ENCODE measurements around the gene CFAP299.
"Not testable (repeated sequence)": the region's sequence is repeated elsewhere in the genome, so short reads cannot be mapped to it uniquely, and the experiment has no call there.

CFAP299 gene

DNA sequence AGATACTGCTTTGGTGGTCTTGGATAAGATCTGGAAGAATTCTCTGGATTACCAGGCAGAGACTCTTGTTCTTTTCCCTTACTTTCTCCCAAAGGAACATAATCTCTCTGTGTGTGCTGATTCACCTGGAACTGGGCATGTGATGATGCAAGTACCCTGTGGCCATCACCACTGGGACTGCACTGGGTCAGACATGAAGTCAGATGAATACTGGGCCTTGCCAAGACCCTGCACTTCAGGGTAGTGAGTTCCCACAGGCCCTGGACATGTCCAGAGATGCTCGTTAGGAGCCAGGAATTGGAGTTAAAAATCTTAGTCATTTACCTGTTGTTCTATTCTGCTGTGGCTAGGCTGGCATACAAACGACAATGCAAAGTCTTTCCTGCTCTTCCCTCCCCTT, 404.8 kb downstream of the CFAP299 start:
- no peak for DNase-seq

DNA sequence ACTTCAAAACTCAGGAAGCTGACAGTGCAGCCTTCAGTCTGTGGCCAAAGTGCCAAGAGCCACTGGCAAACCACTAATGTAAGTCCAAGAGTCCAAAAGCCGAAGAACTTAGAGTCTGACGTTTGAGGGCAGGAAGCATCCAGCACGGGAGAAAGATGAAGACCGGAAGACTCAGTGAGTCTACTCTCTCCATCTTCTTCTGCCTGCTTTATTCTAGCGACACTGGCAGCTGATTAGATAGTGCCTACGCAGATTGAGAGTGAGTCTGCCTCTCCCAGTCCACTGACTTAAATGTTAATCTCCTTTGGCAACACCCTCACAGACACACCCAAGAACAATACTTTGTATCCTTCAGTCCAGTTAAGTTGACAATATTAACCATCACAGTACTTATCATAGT, 414.0 kb downstream of the CFAP299 start:
- peak; percentile 24 for DNase-seq

DNA sequence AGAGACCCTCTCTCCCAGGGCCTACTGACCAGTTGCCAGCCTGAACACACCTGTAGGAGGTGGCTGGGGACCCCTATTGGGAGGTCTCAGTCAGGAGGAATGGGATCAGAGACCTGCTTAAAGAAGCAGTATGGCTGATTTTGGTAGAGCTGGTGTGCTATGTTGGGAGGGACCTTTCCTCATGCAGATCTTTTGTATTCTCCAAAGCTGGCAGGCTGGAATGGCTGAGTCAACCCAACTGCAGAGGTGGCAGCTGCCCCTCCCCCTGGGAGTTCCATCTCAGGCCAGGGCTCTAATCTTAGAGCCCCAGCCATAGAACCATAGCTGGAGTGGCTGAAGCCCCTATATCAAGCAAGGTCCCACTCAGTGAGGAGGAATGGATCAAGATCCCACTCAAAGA, 415.7 kb downstream of the CFAP299 start:
- DNase-seq = no peak

DNA sequence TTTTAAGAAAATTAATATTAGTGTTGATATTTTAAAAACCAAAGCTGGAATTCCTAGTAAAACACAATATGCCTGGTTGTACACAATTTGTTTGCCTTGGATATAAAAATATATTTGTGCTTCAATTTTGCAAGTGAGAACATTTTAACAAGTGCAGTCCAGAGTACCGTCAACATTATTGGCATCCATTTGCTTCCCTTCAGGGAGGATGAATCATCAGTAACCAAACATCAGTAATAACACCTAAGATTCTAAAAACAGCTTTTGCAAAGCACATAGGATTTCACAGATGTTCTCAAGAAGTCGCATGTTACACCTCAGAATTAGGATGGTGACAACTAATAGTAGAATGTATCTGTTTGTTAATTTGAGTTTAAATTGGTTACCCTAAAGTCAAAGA, 432.4 kb downstream of the CFAP299 start:
- DNase-seq = no peak

DNA sequence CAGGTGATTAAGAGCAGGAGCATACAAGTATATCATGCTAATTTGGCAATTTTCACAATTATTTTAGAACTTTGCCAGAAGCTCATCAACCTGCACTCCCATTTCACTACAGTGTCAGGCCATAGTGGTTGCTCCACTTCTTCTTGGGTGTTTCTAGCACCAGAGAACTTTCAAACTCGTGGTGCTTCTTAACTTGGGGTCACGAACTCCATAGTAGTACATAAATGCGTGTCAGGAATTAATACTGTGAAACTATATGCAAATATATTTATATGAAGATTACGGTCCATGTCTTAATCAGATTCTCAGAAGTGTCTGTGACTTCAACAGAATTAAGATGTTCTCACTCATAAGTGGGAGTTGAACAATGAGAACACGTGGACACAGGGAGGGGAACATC, 440.6 kb downstream of the CFAP299 start:
- no peak for DNase-seq

DNA sequence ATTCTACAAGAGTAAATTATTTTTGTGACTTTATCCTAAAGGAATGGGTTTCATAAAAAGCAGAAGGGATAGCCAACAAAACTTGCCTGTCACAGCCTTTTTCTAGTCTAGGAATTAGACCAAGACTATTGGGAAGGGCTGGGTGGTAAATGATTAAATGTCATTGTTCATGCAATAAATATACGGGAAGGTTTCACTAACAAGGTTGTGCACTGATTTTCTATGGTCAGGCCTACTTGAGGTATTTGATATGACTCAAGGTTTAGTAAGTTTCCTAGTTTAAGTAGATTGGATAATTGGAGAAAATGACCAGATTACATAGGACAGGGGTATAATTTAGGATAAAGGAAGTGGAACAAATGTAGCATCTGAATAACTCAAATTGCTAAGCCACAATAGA, 445.9 kb downstream of the CFAP299 start:
- no peak for DNase-seq

DNA sequence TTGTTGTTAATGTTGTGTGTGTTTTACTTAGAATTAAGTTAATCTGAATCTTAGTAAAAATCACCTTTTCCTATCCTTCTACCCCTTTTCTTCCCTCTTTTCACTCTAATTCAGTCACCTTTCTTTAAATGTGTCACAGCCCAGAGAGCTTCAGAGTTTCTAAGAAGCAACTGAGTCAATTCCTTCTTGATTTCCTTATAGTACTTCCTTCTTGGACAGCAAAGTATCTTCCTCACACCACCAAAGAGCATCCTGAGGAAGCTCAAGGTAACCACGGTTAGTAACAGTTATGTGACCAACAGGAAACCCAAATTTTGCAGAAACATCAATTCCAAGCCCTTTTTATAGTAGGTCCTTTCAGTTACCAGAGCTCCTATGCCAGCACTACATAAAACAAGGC, 451.8 kb downstream of the CFAP299 start:
- DNase-seq = no peak

DNA sequence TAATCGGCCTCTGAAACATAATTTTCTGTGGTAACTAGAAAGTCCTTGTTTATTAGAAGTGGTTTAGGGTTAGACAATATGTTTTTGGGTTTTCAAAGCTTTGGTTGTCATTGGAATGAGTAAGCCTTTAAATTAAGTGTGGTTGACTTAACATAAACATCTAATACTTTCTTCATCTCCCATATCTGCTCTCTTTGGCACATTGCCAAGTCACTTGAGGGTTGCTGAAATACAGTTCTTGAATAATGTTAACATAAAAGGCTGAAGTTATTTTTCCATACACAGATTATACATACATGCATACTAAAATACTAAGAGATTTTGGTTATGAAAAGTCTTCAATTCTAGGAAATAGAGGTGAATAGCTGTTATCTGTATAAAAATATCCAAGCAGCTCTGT, 453.3 kb downstream of the CFAP299 start:
- peak; percentile 33 for DNase-seq

DNA sequence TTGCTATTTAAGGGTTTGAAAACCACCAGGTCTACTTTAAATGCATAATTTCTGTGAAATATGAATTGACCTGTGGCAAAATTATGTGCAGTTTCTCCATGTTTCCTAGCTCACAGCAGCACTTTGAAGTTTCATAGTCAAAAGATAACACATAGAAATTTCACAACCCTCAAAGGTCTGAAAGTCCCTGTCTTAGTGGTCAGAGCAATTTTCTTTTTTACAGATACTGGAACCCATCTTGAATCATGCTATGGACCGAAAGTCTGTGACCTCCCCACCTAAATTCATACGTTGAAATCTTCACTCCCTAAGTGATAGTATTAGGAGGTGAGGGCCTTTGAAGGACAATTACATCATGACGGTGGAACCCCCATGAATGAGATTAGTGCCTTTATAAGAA, 454.6 kb downstream of the CFAP299 start:
- DNase-seq = no peak

DNA sequence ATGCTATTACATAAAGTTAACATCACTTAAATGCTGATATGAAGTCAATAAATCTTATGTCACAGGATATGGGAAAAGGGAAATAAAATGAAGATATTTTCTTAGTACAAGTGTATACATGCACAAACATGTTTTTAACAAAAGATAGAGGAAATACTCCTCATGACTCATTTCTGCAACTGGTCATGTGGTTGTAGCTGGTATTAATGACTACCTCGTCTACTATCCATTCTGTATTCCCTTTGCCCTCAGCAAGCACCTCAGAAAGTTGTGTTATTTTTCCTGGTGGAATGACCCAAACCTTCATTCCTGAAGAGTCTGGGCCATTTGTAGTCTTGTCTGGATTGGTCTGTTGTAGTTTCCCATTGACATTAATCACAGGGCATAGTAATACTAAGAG, 458.1 kb downstream of the CFAP299 start:
- DNase-seq = not testable (repeated sequence)

DNA sequence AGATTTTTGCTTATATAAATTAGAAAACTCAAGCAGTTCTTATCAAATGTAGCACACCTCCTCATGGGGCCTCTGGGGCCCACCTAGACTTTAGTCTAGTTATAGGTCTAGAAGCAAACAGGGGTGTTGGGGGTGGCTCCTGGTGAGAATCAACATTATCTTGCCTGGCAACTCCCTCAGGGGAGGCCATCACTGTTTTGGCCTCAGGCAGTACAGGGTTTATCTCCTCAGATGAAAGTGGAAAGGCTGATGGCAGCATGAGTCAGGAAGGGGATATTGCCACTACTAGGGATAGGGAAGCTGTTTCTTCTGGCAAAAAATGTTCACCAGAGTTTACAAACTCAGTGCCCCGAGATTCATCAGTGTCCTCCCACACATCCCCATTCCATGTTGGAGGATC, 462.6 kb downstream of the CFAP299 start:
- no peak for DNase-seq

DNA sequence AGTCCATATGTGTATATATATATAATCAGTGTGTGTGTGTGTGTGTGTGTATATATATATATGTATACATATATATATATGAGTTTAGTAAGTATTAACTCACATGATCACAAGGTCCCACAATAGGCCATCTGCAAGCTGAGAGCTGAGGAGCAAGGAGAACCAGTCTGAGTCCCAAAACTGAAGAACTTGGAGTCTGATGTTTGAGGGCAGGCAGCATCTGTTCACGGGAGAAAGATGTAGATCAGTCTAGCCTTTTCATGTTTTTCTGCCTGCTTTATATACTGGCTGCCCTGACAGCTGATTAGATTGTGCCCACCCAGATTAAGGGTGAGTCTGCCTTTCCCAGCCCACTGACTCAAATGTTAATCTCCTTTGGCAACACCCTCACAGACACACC, 465.2 kb downstream of the CFAP299 start:
- DNase-seq = not testable (repeated sequence)

DNA sequence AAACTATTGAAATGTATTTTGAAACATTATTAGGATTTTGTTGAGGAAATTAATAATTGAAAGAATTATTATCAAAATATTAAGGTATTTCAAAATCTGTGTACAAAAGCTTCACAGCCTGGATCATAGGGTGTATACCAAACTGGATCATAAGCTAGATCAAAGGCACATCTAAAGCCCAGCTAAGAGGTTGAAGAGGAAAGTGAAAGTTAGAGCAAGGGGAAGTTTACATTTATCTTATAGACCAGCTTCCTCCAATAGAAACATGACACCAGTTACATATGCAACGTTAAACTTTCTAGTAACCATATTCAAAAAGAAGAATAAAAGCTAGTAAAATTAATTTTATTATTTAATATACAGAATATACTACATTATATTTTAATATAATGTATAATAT, 467.8 kb downstream of the CFAP299 start:
- peak; percentile 88 for DNase-seq

DNA sequence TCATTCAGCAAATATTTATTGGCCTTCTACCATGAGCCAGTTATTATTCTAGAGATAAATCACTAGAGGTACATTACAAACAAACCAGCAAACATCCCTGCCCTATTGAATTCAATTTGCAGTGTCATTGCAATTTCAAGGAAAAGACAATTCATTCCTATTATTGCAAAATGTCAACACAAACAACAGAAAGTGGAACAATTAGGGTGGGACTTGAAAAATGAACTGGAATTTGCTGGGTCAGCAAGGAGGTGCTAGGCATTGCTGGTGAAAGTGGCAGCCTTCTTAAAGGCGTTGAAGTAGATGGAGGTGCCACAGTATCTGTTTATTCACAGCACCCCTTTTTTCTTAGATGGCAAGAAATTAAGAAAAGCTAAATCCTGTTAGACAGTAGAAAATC, 470.9 kb downstream of the CFAP299 start:
- no peak for DNase-seq

DNA sequence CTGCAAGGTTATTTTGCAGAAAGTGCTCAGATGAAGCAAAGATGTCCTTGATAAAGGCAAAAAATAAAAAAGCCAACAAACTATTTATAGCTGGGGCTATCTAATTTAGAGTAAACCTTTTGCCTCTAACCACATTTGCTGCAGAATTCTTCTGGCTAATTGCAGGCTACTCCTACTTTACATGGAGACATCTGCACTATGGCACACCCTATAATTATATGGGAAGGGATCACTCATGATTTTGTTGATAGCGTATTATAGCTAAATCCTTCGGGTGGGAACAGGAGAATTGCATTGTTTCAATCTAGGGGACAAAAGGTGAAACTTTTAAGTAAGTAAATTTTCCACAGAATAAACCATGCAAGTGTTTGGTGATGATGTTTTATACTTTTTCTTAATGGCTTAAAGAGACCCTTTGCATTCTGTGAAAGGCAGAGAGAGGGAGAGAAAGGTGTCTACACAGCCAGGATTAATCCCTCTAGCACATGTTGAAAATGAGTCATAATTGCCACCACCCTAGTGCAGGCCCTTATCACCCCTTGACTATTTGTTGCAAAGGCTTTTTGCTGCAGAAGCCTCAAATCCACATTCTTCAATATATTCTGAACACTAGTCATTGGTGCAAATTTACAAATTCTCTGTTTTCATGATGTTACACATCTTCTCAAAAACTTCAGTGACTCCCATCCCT, 473.7 kb downstream of the CFAP299 start:
- peak; percentile 23 for DNase-seq

DNA sequence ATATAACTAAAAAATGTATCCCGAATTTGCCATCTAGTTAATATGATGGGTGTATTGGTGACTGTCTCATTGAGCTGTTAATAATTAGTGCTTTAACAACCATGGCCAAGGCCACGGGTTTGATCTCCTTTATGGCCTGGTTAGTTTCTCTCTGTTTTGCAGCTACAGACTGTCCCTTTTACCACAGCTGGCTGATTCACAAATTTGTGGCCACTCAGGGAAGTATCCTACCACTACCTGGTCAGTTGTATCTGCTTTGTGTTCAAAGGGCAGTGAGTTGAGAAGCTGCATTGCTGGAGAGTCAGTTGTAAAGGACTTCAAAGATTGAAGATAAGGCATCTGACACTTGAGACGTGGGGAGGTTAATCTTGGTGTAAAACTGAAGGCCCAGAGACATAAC, 475.9 kb downstream of the CFAP299 start:
- peak; percentile 18 for DNase-seq

DNA sequence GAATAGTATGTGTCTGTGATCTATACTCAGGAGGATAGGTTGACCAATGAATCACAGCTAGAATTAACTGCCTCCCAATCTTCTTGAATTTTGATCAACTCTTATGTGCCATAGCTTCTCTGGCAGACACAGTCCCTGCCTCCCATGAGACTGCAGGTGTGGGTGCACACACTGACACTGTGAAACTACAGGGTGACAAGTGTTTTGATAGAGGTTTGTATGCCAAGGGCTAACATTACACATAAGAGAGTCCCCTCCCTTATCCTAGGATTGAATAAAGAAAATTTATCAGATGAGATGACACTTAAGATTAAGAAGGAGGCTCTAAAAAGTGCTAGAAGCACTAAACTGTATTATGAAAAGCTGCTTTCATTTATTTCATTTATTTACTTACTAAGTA, 476.6 kb downstream of the CFAP299 start:
- DNase-seq = no peak

DNA sequence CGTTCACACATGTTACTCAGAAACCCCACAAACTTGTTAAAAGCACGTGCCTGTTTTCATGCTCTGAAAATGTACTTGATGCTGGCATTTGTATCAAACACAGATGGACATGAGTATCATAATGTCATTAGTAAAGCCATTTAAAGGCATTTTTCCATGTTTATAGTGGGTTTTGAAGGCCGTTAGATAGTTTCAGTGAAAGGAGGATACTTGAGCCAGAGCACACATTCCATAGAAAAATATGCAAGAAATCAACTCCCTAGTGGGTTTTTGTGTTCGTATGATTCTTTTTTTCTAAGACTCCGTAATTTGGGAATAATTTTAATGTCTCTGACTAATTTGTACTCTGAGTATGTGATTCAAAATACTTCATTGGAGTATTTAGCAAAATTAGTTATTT, 478.7 kb downstream of the CFAP299 start:
- DNase-seq = no peak

DNA sequence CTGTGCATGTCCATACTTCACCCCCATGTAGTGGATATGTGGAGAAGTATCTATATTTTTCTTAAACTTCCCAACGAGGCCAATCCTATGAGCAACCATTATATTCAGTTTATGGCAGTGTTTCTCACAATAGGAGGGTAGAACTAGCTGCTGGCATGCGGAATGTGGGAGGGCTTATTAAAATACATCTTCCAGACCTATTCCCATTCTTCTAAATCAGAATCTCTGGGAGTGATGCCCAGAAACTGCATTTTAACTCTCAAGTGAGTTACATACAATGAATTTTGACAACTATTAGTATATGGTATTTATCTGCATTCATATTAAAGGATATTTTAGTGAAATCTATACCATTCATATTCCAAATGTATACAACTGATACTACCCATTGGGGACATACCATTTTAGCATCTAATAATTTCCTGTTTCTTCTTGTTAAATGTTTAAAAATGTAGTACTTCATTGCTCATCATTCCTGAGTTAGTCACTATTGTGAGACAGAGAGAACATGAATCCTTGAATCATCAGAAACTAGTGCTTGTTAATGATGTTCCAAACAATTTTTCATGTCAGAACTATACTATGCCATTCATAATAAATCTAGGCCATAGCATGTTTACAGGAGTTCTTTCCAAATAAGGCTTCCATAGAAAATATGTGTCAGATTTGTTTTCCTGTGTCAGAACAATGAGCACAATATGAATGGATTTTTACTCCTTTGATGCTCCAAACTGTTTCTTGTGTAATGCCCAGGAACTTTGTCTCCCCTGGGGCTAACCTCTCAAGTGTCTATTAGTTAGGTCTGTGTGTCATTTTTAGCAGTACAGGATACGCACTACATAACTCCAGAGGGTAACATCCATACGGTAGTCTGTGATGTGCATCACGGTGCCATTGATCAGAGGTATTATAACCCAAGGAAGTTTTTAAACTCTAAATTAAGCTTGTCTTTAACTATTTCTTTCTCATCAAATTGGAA, 496.1 kb downstream of the CFAP299 start:
- no peak for DNase-seq

DNA sequence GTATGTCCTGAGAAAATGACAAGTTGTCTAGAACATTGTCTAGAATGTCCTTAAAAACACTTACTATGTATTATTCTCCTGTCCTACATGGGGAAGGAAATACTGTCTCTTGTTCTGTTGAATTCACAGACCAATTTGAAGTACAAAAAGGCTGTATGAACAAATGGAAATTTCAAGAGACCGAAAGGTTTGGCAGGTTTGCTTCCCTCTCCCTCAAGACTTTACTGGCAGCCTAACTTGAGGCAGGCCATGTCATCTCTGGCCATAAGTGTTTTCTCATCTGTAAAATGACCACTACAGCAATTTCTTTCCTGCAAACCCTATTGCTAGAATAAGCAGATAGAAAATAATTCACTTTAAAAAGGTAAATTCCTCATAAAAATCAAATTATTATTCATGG, 503.8 kb downstream of the CFAP299 start:
- DNase-seq = no peak

DNA sequence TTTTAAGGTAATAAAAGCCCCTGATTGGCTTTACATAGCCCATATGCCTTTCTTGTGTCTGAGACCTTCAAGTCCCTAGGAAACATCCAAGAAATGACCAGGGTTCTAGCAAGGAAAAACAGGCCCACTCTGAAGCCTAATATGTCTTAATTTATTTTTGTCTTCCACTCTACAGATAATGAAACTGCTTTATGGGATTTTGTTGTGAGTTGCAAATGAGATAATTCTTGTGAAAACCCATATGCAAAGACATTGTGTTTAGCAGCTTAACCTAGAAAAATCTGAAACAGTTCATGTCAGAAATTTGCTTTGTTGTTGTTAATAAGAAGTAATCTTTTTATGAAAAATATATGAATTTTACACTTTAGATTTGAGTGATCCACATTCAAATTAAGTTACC, 504.3 kb downstream of the CFAP299 start:
- no peak for DNase-seq

DNA sequence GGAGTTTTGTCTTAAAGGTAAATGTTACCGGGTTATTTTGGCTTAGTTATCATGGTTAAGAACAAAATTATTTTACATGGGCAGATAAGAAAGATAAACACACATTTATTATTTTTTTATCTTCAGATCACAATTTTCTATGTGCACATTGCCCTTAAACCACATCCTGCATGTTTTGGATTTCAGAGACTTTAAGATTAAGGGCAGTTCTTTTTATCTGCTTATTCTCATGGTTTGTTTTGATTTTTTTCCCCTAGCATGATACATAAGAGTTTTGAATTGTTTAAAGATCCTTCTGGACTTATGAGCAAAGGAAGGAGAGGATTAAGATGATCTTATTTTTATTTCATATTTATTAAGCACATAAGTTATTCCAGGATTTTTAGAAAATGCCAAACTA, 504.9 kb downstream of the CFAP299 start:
- DNase-seq = no peak

DNA sequence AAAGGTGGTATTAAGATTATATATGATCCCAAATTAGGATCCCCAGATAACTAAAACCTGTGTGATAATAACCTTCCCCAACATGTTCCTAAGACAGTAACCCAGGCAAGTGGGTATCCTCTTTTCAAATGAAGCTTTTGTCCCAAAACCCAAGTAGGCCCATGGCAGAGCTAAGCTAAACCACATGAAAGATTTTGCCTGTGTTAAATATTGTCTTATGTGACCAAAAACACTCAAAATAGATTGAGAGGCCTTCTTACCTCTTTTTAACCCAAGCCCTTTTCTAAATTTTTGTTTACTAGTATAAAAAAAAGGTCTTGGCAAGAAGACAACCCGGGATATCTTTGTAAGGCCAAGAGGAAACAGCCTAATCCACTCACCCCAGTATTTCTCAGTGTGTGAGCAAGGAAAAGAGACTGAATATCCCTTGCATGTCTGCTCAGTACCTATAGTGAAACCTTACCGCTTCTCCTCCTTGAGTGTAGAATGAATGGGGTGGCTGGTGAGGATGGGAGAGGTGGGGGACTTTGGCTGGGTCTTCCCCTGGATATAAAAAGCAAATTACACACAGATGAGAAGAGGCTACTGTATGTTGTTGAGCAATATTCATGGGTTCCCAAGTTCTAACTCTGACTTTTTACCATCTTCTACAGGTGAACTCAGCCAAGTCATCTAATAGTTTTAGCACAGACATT, 506.2 kb downstream of the CFAP299 start:
- no peak for DNase-seq

DNA sequence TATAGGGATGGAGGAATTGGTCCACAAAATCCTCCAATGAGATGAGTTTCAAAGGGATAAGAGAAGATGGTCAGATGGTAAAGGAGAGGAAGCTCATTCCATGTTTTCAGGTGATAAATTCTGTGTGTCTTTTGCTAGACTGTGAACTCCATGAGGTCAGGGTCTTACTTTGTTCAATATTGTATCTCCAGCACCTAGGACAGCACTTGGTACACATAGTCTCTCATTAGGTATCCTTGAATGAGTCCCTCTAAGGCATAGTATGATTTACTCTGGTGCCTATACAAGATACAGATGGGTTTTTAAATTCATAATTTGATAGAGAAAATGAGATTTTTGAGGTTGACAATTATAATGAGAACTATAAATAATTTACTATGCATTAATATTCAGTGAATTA, 510.7 kb downstream of the CFAP299 start:
- no peak for DNase-seq
